CD4-positive, CD25-positive, alpha-beta regulatory T cell (primary cell): ENCODE data around the gene EVA1C. TPM values are rescaled to one million over a fixed set of nuclear protein-coding genes. Genes with fewer than 3 reads are reported as not detected.
"Not testable (repeated sequence)": the region's sequence is repeated elsewhere in the genome, so short reads cannot be mapped to it uniquely, and the experiment has no call there.

ENCODE experiments used
- ATAC-seq, 2 donors: fragments of 150-1000 bp; cut with Tn5 transposase; one replicate each; pipeline ENCODE4 v1.10.0; 2021; ENCODE audit warnings: low read depth in 2 of 2, moderate number of reproducible peaks in 2 of 2, moderate library complexity in 1 of 2
- DNase-seq, 3 donors: peaks; one replicate each; pipeline versions ENCODE4 v3.0.0 to v3.0.0-alpha.2; 2012 to 2022; ENCODE audit warnings: mixed read lengths in 1 of 3
- H3K27ac ChIP-seq: one replicate; pipeline ENCODE4 v1.7.0; 2013; ENCODE audit warnings: mild to moderate bottlenecking, low read length; ENCODE audit not compliant: insufficient read depth, poor library complexity, severe bottlenecking
- H3K27me3 ChIP-seq: one replicate; pipeline ENCODE4 v1.7.0; 2013; ENCODE audit warnings: low read length; ENCODE audit not compliant: control insufficient read depth, insufficient read depth
- H3K36me3 ChIP-seq: one replicate; pipeline ENCODE4 v1.7.0; 2013; ENCODE audit warnings: mild to moderate bottlenecking, low read length, moderate library complexity; ENCODE audit not compliant: control insufficient read depth, insufficient read depth
- H3K4me1 ChIP-seq: 2 replicates; pipeline ENCODE4 v1.7.0; 2013; ENCODE audit warnings: mild to moderate bottlenecking, low read length; ENCODE audit not compliant: insufficient read depth, control insufficient read depth, poor library complexity, severe bottlenecking
- H3K4me3 ChIP-seq: one replicate; pipeline ENCODE4 v1.7.0; 2013; ENCODE audit warnings: low read depth, mild to moderate bottlenecking, low read length, moderate library complexity
- H3K9me3 ChIP-seq, 2 experiments: 1 replicate in 1 of 2; 2 replicates in 1 of 2; pipeline ENCODE4 v1.7.0; 2013; ENCODE audit warnings: low read length in 2 of 2, mild to moderate bottlenecking in 1 of 2, moderate library complexity in 1 of 2; ENCODE audit not compliant: control insufficient read depth in 2 of 2
- H3K27ac Mint-ChIP-seq, 3 donors: one replicate each; pipeline ENCODE4 v1.8.0; 2020 to 2022; ENCODE audit warnings: mild to moderate bottlenecking in 3 of 3, mixed read lengths in 3 of 3, moderate library complexity in 2 of 3
- H3K27me3 Mint-ChIP-seq: one replicate; pipeline ENCODE4 v1.8.0; 2022; ENCODE audit warnings: mild to moderate bottlenecking, mixed read lengths
- H3K36me3 Mint-ChIP-seq: one replicate; pipeline ENCODE4 v1.8.0; 2020; ENCODE audit warnings: mixed read lengths
- H3K4me1 Mint-ChIP-seq, 4 donors: one replicate each; pipeline ENCODE4 v1.8.0; 2020 to 2022; ENCODE audit warnings: mixed read lengths in 4 of 4, mild to moderate bottlenecking in 1 of 4
- H3K4me3 Mint-ChIP-seq, 4 donors: one replicate each; pipeline ENCODE4 v1.8.0; 2020 to 2022; ENCODE audit warnings: mild to moderate bottlenecking in 4 of 4, mixed read lengths in 4 of 4, moderate library complexity in 3 of 4
- H3K9me3 Mint-ChIP-seq, 7 donors: one replicate each; pipeline ENCODE4 v1.8.0; 2020 to 2022; ENCODE audit warnings: mixed read lengths in 7 of 7, mild to moderate bottlenecking in 3 of 7, moderate library complexity in 2 of 7
- polyA plus RNA-seq, 4 donors: library from polyadenylated mRNA; unstranded; fragments of 300-500 nt; fragmentation: Illumina TruSeq; gene quantifications; one replicate each; pipeline ENCODE4 v1.2.3, GENCODE V29; 2021
- total RNA-seq: library from RNA; stranded (reverse); gene quantifications from one replicate; pipeline ENCODE4 v1.2.3, GENCODE V29; 2022

EVA1C gene
- total and polyA plus RNA-seq, 5 donors from 2014 or later = 6.0 to 10.8 (median 8.3) TPM

GRCh38 chr21:32496568-32496967 lies 84.1 kb downstream of the EVA1C start:
- Histone ChIP-seq H3K4me3 (no peak overlapping the region), H3K27me3 (no peaks in the 10 kb centered on the region), H3K27ac (no peak overlapping the region), H3K4me1 (peaks cover 8% of the 10 kb centered on the region), H3K36me3 (no peaks in the 10 kb centered on the region), H3K9me3 (no peaks in the 10 kb centered on the region)
- no peak for DNase-seq
- no peak overlapping the region for H3K4me3 Mint-ChIP-seq
- no peak for ATAC-seq
- no peaks in the 10 kb centered on the region for H3K27me3 Mint-ChIP-seq
- no peaks in the 10 kb centered on the region for H3K9me3 Mint-ChIP-seq
- peaks cover 39% of the 10 kb centered on the region for H3K36me3 Mint-ChIP-seq
- H3K4me1 Mint-ChIP-seq = no peaks in the 10 kb centered on the region
- peak overlapping the region in 1 of 3 donors; percentile 38 for H3K27ac Mint-ChIP-seq

GRCh38 chr21:32499249-32500055 lies 86.9 kb downstream of the EVA1C start:
- no peaks in the 10 kb centered on the region for H3K9me3 Mint-ChIP-seq
- H3K4me3 Mint-ChIP-seq = no peak overlapping the region
- no peak for DNase-seq
- Histone ChIP-seq H3K27me3 (no peaks in the 10 kb centered on the region), H3K9me3 (no peaks in the 10 kb centered on the region), H3K4me3 (no peak overlapping the region), H3K36me3 (no peaks in the 10 kb centered on the region), H3K27ac (no peak overlapping the region), H3K4me1 (no peaks in the 10 kb centered on the region)
- no peak for ATAC-seq
- no peaks in the 10 kb centered on the region for H3K27me3 Mint-ChIP-seq
- H3K4me1 Mint-ChIP-seq = no peaks in the 10 kb centered on the region
- peaks cover 46% of the 10 kb centered on the region for H3K36me3 Mint-ChIP-seq
- no peak overlapping the region for H3K27ac Mint-ChIP-seq

- H3K9me3 Mint-ChIP-seq, DNase-seq, H3K4me1 ChIP-seq, H3K4me1 Mint-ChIP-seq, H3K27ac Mint-ChIP-seq, H3K4me3 Mint-ChIP-seq, H3K27me3 Mint-ChIP-seq, ATAC-seq, H3K9me3 ChIP-seq, H3K36me3 ChIP-seq, H3K4me3 ChIP-seq, H3K27ac ChIP-seq, H3K27me3 ChIP-seq: not testable (repeated sequence)
- H3K36me3 Mint-ChIP-seq = peaks cover 37% of the 10 kb centered on the region
Observed at GRCh38 chr21:32503641-32504040, 91.1 kb downstream of the EVA1C start.

GRCh38 chr21:32505767-32506166 lies 93.3 kb downstream of the EVA1C start:
- not testable (repeated sequence) for H3K27ac Mint-ChIP-seq, H3K9me3 Mint-ChIP-seq, H3K9me3 ChIP-seq, H3K27me3 ChIP-seq, H3K4me1 ChIP-seq, H3K4me3 Mint-ChIP-seq, ATAC-seq, H3K4me3 ChIP-seq, H3K27ac ChIP-seq, H3K4me1 Mint-ChIP-seq, DNase-seq, H3K36me3 ChIP-seq, H3K27me3 Mint-ChIP-seq
- peaks cover 39% of the 10 kb centered on the region for H3K36me3 Mint-ChIP-seq

GRCh38 chr21:32506411-32506965 lies 94.0 kb downstream of the EVA1C start:
- H3K4me1 Mint-ChIP-seq, H3K4me1 ChIP-seq, H3K9me3 Mint-ChIP-seq, H3K4me3 Mint-ChIP-seq, H3K4me3 ChIP-seq, H3K27me3 ChIP-seq, H3K27ac Mint-ChIP-seq, H3K36me3 ChIP-seq, DNase-seq, H3K27ac ChIP-seq, H3K9me3 ChIP-seq, ATAC-seq, H3K27me3 Mint-ChIP-seq: not testable (repeated sequence)
- peaks cover 36% of the 10 kb centered on the region for H3K36me3 Mint-ChIP-seq

GRCh38 chr21:32507342-32507919 lies 94.9 kb downstream of the EVA1C start:
- no peak for DNase-seq
- H3K4me3 Mint-ChIP-seq = no peak overlapping the region
- H3K27ac Mint-ChIP-seq = peak overlapping the region in 1 of 3 donors; percentile 48
- peaks cover 36% of the 10 kb centered on the region for H3K36me3 Mint-ChIP-seq
- H3K27me3 ChIP-seq = no peaks in the 10 kb centered on the region
- H3K27me3 Mint-ChIP-seq = no peaks in the 10 kb centered on the region
- H3K36me3 ChIP-seq = no peaks in the 10 kb centered on the region
- no peak overlapping the region for H3K4me3 ChIP-seq
- H3K9me3 ChIP-seq = no peaks in the 10 kb centered on the region
- H3K4me1 Mint-ChIP-seq = peaks cover 0 to 3% (median 0%) of the 10 kb centered on the region in 4 donors
- H3K9me3 Mint-ChIP-seq = no peaks in the 10 kb centered on the region
- no peak for ATAC-seq
- no peaks in the 10 kb centered on the region for H3K4me1 ChIP-seq
- no peak overlapping the region for H3K27ac ChIP-seq

GRCh38 chr21:32508036-32508435 lies 95.5 kb downstream of the EVA1C start:
- H3K9me3 Mint-ChIP-seq, H3K4me3 ChIP-seq: not testable (repeated sequence)

DNA sequence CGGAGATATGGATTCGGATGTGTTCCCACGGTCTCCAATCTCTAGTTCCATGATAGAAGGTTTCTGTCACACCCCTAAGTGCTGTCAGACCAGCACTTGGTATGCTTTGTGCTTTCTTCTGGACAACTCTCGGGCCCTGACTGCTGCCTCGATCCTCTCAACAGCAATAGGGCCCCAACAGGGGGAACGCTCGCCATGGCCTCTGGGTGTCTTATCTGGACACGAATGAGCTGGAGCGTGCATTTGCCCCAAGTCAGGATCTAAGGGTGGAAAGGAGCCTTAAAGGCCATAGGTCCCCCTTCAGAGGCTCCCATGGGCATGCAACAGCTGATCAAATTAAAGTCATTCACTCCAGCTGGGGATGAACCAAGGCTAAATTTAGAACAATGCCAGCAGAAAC lies 96.1 kb downstream of the EVA1C start:
- H3K4me1 Mint-ChIP-seq = peaks cover 0 to 3% (median 0%) of the 10 kb centered on the region in 4 donors
- no peaks in the 10 kb centered on the region for H3K9me3 Mint-ChIP-seq
- no peaks in the 10 kb centered on the region for H3K27me3 Mint-ChIP-seq
- ATAC-seq (no peak), DNase-seq (no peak)
- H3K36me3 Mint-ChIP-seq = peaks cover 35% of the 10 kb centered on the region
- H3K27ac Mint-ChIP-seq = no peak overlapping the region
- H3K36me3 ChIP-seq = no peaks in the 10 kb centered on the region
- no peak overlapping the region for H3K4me3 ChIP-seq
- H3K4me3 Mint-ChIP-seq = no peak overlapping the region
- H3K9me3 ChIP-seq = no peaks in the 10 kb centered on the region
- no peak overlapping the region for H3K27ac ChIP-seq
- no peaks in the 10 kb centered on the region for H3K4me1 ChIP-seq
- no peaks in the 10 kb centered on the region for H3K27me3 ChIP-seq

More at GRCh38 chr21:32508036-32508435, 95.5 kb downstream of the EVA1C start:
- H3K27me3 ChIP-seq, H3K4me1 Mint-ChIP-seq, H3K9me3 ChIP-seq, H3K36me3 ChIP-seq, DNase-seq, H3K27me3 Mint-ChIP-seq, H3K27ac Mint-ChIP-seq, H3K27ac ChIP-seq, H3K4me1 ChIP-seq, H3K4me3 Mint-ChIP-seq, ATAC-seq: not testable (repeated sequence)
- peaks cover 36% of the 10 kb centered on the region for H3K36me3 Mint-ChIP-seq
